Transverse colon (tissue), 4 donors: ENCODE data around the gene RBFOX1.

Experiments
- CTCF ChIP-seq, 5 experiments: fragments of 200-600 bp in 3 of 5; fragments of 450-650 bp in 2 of 5; sonication (generic) in 3 of 5; IDR thresholded peaks; 1 replicate in 2 of 5; 2 replicates in 3 of 5; pipeline ENCODE4 v1.5.1; 2016 to 2017; ENCODE audit warnings: antibody characterized with exemption in 5 of 5, inconsistent platforms in 3 of 5, mild to moderate bottlenecking in 2 of 5, moderate library complexity in 1 of 5
- EP300 ChIP-seq: sonication (generic); formaldehyde crosslinking; IDR thresholded peaks from one replicate; pipeline ENCODE4 v1.6.1; 2017; ENCODE audit warnings: antibody characterized with exemption, low read depth
- POLR2A ChIP-seq: fragments of 450-650 bp; IDR thresholded peaks from one replicate; pipeline ENCODE4 v1.6.1; 2016; ENCODE audit warnings: antibody characterized with exemption, mild to moderate bottlenecking, moderate library complexity
- POLR2AphosphoS5 ChIP-seq, 3 donors: sonication (generic); formaldehyde crosslinking; IDR thresholded peaks; one replicate each; pipeline ENCODE4 v1.6.1; 2016; ENCODE audit warnings: antibody characterized with exemption in 3 of 3

- TF ChIP-seq CTCF (IDR thresholded peaks at IDR 0.05) = no peak
- TF ChIP-seq POLR2A = no peak
- TF ChIP-seq POLR2AphosphoS5 (IDR thresholded peaks at IDR 0.05) = no peak
- TF ChIP-seq EP300 = no peak
Measured at GRCh38 chr16:7324321-7324720, 8.3 kb upstream of the RBFOX1 start.
